Natural killer cell (primary cell): ENCODE measurements around the gene PDE4B. TPM values are rescaled to one million over a fixed set of nuclear protein-coding genes. Genes with fewer than 3 reads are reported as not detected.

Experiments used
- ATAC-seq, 3 donors: fragments of 150-1000 bp in 2 of 3; fragments of 200-7000 bp in 1 of 3; cut with Tn5 transposase; 1 replicate in 1 of 3; 2 replicates in 2 of 3; pipeline ENCODE4 v1.10.0; 2021; ENCODE audit warnings: mild to moderate bottlenecking in 2 of 3, moderate library complexity in 2 of 3
- DNase-seq, 2 donors: peaks; one replicate each; pipeline versions ENCODE4 v3.0.0 to v3.0.0-alpha.2; 2013 to 2021; ENCODE audit warnings: mixed read lengths in 1 of 2
- H3K27ac ChIP-seq: one replicate; pipeline ENCODE4 v1.5.1; 2013; ENCODE audit warnings: mild to moderate bottlenecking, low read length
- H3K27me3 ChIP-seq: one replicate; pipeline ENCODE4 v1.6.1; 2013; ENCODE audit warnings: low read length; ENCODE audit not compliant: control insufficient read depth, insufficient read depth
- H3K36me3 ChIP-seq: one replicate; pipeline ENCODE4 v1.6.1; 2013; ENCODE audit warnings: low read length; ENCODE audit not compliant: control insufficient read depth, insufficient read depth
- H3K4me1 ChIP-seq: one replicate; pipeline ENCODE4 v1.6.1; 2013; ENCODE audit warnings: low read length; ENCODE audit not compliant: control insufficient read depth, insufficient read depth
- H3K4me3 ChIP-seq: one replicate; pipeline ENCODE4 v1.5.1; 2013; ENCODE audit warnings: low read length
- H3K9me3 ChIP-seq: one replicate; pipeline ENCODE4 v1.6.1; 2013; ENCODE audit warnings: low read length; ENCODE audit not compliant: control insufficient read depth, insufficient read depth
- H3K27ac Mint-ChIP-seq, 2 donors: one replicate each; pipeline ENCODE4 v1.8.0; 2022; ENCODE audit warnings: mild to moderate bottlenecking in 2 of 2, mixed read lengths in 2 of 2, moderate library complexity in 1 of 2
- H3K27me3 Mint-ChIP-seq, 2 donors: one replicate each; pipeline ENCODE4 v1.8.0; 2022; ENCODE audit warnings: low read depth in 2 of 2, mixed read lengths in 2 of 2
- H3K36me3 Mint-ChIP-seq: one replicate; pipeline ENCODE4 v1.8.0; 2022; ENCODE audit warnings: mixed read lengths
- H3K4me1 Mint-ChIP-seq, 2 donors: one replicate each; pipeline ENCODE4 v1.8.0; 2022; ENCODE audit warnings: mixed read lengths in 2 of 2
- H3K4me3 Mint-ChIP-seq: one replicate; pipeline ENCODE4 v1.8.0; 2022; ENCODE audit warnings: mild to moderate bottlenecking, moderate library complexity, mixed read lengths
- H3K9me3 Mint-ChIP-seq, 2 donors: one replicate each; pipeline ENCODE4 v1.8.0; 2022; ENCODE audit warnings: mixed read lengths in 2 of 2
- CTCF ChIP-seq: fragments of 200-600 bp; IDR thresholded peaks from one replicate; pipeline ENCODE4 v1.8.0; 2022; ENCODE audit warnings: antibody characterized with exemption
- WGBS: methylation state at CpG from one replicate; pipeline ENCODE4 v1.1.7; 2013; ENCODE audit warnings: missing lambda C conversion rate; ENCODE audit not compliant: insufficient coverage; 5-methylcytosine and 5-hydroxymethylcytosine counted together
- intact Hi-C: fragments of 100-400 bp; cut with micrococcal nuclease; formaldehyde crosslinking; loops from one replicate; pipeline ENCODE4 v1.14.2; 2022
- total RNA-seq, 4 donors: library from RNA; stranded (reverse); fragments of 120-200 nt in 1 of 4; gene quantifications; one replicate each; pipeline versions ENCODE4 v1.2.3 to v1.2.4, GENCODE V29; 2013 to 2022

The PDE4B gene
- total RNA-seq, 3 donors from 2014 or later (not counting 1 experiment from before 2014, with no cell fraction given): 18.0 to 42.4 (median 25.5) TPM

- Histone ChIP-seq H3K27ac (no peak overlapping the region), H3K27me3 (no peaks in the 10 kb centered on the region), H3K4me1 (no peaks in the 10 kb centered on the region), H3K4me3 (no peak overlapping the region), H3K36me3 (no peaks in the 10 kb centered on the region), H3K9me3 (no peaks in the 10 kb centered on the region)
- ATAC-seq (no peak), DNase-seq (no peak)
- no peak for TF ChIP-seq CTCF
- H3K27me3 Mint-ChIP-seq: no peaks in the 10 kb centered on the region
- H3K36me3 Mint-ChIP-seq: no peaks in the 10 kb centered on the region
- 90% methylated on average over 1 of the region's 1 CpG for WGBS
- no peak overlapping the region for H3K27ac Mint-ChIP-seq
- H3K4me1 Mint-ChIP-seq: peaks cover 0 to 4% of the 10 kb centered on the region in 2 donors
- H3K4me3 Mint-ChIP-seq: no peak overlapping the region
- no peaks in the 10 kb centered on the region for H3K9me3 Mint-ChIP-seq
- intact Hi-C loops: no loop called here
Observed at GRCh38 chr1:66251546-66251945, 458.9 kb downstream of the PDE4B start.

GRCh38 chr1:66253330-66253921 is 460.7 kb downstream of the PDE4B start:
- TF ChIP-seq CTCF: peak; percentile 61
- H3K9me3 Mint-ChIP-seq: no peaks in the 10 kb centered on the region
- peak; percentile 55 to 77 (median 68) for ATAC-seq
- H3K4me1 Mint-ChIP-seq: peaks cover 0 to 4% of the 10 kb centered on the region in 2 donors
- Histone ChIP-seq H3K36me3 (no peaks in the 10 kb centered on the region), H3K9me3 (no peaks in the 10 kb centered on the region), H3K27ac (no peak overlapping the region), H3K27me3 (no peaks in the 10 kb centered on the region), H3K4me3 (no peak overlapping the region), H3K4me1 (no peaks in the 10 kb centered on the region)
- intact Hi-C loops: loop anchor here (1.0 kb wide), 1 partner anchor 193 kb away; no protein-coding TSS in a partner anchor
- no peak overlapping the region for H3K27ac Mint-ChIP-seq
- H3K27me3 Mint-ChIP-seq: no peaks in the 10 kb centered on the region
- no peaks in the 10 kb centered on the region for H3K36me3 Mint-ChIP-seq
- DNase-seq: peak in 1 of 2 donors; percentile 74
- WGBS: 0% methylated on average over 1 of the region's 1 CpG
- no peak overlapping the region for H3K4me3 Mint-ChIP-seq

DNA sequence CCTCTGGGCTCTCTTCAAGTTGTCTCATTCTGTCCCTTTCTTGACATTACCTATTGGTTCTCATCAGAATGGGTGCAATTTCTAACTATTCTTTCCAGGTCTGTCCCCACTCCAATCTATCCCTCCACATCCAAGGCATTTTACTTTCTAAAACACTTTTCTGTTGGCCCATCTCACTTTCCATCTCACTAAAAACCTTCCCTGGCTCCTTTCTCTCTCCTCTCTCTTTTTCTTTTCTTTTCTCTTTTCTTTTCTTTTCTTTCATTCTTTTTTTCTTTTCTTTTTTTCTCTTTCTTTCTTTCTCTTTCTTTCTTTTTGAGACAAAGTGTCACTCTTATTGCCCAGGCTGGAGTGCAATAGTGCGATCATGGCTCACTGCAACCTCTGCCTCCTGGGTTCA is 462.1 kb downstream of the PDE4B start:
- Mint-ChIP-seq H3K27me3 (no peaks in the 10 kb centered on the region), H3K9me3 (no peaks in the 10 kb centered on the region), H3K36me3 (no peaks in the 10 kb centered on the region), H3K4me3 (no peak overlapping the region), H3K27ac (no peak overlapping the region), H3K4me1 (peaks cover 0 to 4% of the 10 kb centered on the region in 2 donors)
- intact Hi-C loops: no loop called here
- DNase-seq: no peak
- H3K27ac ChIP-seq: no peak overlapping the region
- no peaks in the 10 kb centered on the region for H3K36me3 ChIP-seq
- no peak overlapping the region for H3K4me3 ChIP-seq
- no peak for ATAC-seq
- no peaks in the 10 kb centered on the region for H3K4me1 ChIP-seq
- WGBS: 100% methylated on average over 1 of the region's 1 CpG
- TF ChIP-seq CTCF: no peak
- no peaks in the 10 kb centered on the region for H3K27me3 ChIP-seq
- H3K9me3 ChIP-seq: no peaks in the 10 kb centered on the region
